PFSK-1 (cell line): Measurements from ENCODE around the gene FN1.

Experiments used
- FOXP2 ChIP-seq: optimal IDR thresholded peaks from 2 replicates; pipeline ENCODE3; 2011; ENCODE audit warnings: borderline replicate concordance, control low read depth, inconsistent platforms; ENCODE audit not compliant: insufficient read depth; ENCODE audit errors: extremely low read length, extremely low read depth
- POLR2AphosphoS5 ChIP-seq: IDR thresholded peaks from 2 replicates; pipeline ENCODE4 v1.6.1; 2012; ENCODE audit warnings: low read depth, mild to moderate bottlenecking, control low read depth, low read length, moderate library complexity
- REST ChIP-seq, 2 experiments: IDR thresholded peaks; 2 replicates each; pipeline versions ENCODE4 v1.6.1 to v1.8.0; 2011 to 2012; ENCODE audit warnings: low read depth in 2 of 2, low read length in 2 of 2, control low read depth in 1 of 2, inconsistent platforms in 1 of 2, mild to moderate bottlenecking in 1 of 2, moderate library complexity in 1 of 2; ENCODE audit not compliant: insufficient read depth in 1 of 2
- SIN3A ChIP-seq: IDR thresholded peaks from 2 replicates; pipeline ENCODE4 v1.6.1; 2012; ENCODE audit warnings: mild to moderate bottlenecking, low read length, moderate library complexity, borderline replicate concordance; ENCODE audit not compliant: insufficient read depth
- TAF1 ChIP-seq: IDR thresholded peaks from 2 replicates; pipeline ENCODE4 v1.6.1; 2012; ENCODE audit warnings: low read length, control low read depth, borderline replicate concordance; ENCODE audit not compliant: insufficient read depth

The FN1 gene

DNA sequence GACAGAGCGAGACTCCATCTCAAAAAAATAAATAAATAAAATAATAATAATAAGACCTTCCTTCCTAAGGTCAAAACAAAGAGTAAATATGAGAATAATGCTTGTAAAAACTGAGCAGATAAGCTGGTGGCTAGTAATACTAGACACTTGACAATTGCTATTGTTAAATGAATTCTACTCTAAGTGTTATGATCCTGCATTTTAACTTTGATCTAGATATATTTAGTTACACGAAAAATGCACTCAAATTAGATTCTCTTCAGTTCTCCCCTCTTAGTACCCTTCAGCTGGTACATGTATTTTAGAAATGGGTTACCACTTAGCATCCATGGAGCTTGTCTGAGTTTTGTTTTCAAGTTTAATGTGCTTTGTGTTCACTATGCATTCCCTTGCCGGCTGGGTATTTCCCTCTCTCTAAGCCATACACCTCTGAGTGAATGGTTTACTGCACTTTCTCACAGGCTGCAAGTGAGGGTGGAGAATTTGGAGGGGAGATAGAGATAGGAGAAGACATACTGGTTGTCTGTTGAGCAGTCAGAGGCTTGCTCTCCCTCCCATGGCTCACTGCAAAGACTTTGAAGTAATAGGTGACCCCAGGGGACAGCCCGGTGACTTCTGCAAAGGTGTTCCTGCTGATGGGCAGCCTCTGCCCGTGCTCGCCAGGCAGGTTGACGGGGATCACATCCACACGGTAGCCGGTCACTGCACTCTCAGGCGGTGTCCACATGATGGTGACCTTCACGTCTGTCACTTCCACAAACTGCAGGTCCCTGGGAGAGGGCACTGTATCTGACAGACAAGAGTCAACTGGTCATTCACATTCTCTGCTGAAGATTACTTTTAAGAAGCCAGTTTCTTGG is 29.9 kb downstream of the FN1 start:
- TF ChIP-seq FOXP2 (no peak), SIN3A (no peak), TAF1 (no peak)

DNA sequence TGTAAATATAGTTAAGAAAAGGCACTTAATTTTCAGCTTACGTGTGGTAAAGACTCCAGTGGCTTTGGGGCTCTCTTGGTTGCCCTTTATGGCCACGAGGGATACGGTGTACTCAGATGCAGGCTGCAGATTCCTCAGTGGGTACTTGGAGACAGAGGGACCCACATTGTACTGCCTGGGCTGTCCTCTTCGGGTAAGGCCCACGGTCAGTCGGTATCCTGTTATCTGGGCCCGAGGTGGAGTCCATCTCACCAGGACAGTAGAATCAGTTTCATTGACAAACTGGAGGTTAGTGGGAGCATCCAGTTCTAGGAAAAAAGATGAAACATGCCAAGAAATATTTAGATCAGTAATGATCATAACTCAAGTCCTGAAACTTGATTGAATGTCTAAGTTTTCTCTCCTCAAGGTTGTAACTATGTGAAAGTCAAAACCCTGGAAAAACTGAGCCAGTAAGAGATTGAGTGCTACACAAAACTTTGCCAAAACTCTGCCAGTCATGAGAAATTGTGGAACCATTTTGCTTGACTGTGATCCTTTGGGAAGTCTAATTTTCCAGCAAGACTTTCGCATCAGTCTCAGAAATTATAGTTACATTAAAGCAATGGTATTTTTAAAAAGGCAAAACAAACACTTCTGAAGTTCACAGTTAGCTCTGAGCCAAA is 31.4 kb downstream of the FN1 start:
- no peak for TF ChIP-seq REST (IDR thresholded peaks at IDR 0.05; ENCODE audit: insufficient read depth in 1 of 2, low read depth in 2 of 2, low read length in 2 of 2)
- no peak for TF ChIP-seq FOXP2
- no peak for TF ChIP-seq POLR2AphosphoS5
- no peak for TF ChIP-seq TAF1
- no peak for TF ChIP-seq SIN3A

DNA sequence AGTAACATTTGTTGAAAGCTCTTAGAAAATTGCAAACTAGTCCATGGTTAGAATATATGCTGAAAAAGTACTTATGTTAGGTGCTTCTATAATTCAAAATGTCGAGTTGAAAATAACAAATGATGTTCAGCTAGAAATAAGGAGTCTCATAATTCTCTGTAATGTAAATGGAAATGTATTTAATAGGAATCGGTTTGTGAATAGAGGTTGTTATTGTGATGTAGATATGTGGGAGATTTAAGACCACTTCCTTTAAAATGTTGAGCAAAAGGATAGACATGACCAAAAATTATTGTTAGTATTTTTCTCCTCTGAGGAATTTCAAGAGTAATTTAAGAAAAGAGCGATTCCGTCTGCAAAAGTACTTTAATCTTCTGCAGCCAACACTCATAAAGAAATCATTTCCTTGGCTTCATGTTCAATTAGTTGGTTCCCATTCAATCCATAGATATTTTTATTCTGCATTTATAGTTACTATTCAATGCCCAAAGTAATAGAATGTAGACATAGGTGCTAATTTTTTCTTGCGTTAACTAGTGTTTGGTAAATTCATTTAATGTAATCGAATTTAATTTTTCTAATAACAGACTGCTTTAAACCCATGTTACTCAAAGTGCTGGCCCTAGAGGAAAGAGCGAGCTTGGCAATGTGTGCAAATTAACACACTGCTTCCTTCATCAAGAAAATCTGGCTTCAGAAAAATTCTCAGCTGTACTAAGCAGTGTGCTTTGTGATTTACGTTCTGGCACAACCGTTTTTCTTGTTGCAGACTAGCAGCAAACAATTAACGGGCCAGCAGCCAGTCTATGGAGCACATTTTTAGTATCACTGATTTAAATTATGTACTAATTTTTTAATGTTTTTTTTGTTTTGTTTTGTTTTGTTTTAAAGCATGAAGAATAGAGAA is 32.2 kb downstream of the FN1 start:
- TF ChIP-seq REST (IDR thresholded peaks at IDR 0.05; ENCODE audit: insufficient read depth in 1 of 2, low read depth in 2 of 2, low read length in 2 of 2) (no peak), TAF1 (no peak), SIN3A (no peak), POLR2AphosphoS5 (no peak), FOXP2 (no peak)

GRCh38 chr2:215401896-215402379 is 33.9 kb downstream of the FN1 start:
- TF ChIP-seq SIN3A (no peak), REST (IDR thresholded peaks at IDR 0.05; ENCODE audit: insufficient read depth in 1 of 2, low read depth in 2 of 2, low read length in 2 of 2) (no peak), POLR2AphosphoS5 (no peak)

- TF ChIP-seq FOXP2 (no peak), SIN3A (no peak), TAF1 (no peak)
Observed at GRCh38 chr2:215399067-215399716, 36.7 kb downstream of the FN1 start.
